GM12872 (cell line): Measurements from ENCODE around the gene TTBK1.

ENCODE experiments used
- TF ChIP-seq, protein P1 (sequence below): IDR thresholded peaks from 3 replicates; pipeline ENCODE4 v1.5.1; 2011; ENCODE audit warnings: low read depth, mild to moderate bottlenecking, low read length, moderate library complexity; ENCODE audit not compliant: insufficient read depth

TTBK1 gene

DNA sequence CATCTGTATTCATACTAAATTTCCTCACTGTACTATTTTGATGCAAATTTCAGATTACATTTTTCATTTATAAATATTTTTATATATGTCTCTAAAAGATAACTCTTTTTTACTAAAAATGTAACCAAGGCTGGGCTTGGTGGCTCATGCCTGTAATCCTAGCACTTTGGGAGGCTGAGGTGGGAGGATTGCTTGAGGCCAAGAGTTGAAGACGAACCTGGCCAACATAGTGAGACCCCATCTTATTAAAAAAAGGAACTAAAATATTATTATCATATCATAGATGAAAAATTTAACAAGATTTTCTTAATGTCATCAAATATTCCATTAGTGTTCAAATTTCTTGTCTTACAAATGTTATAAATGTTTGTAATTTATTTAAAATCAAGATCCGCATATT, 7.4 kb upstream of the TTBK1 start:
- TF ChIP-seq, protein P1, sequence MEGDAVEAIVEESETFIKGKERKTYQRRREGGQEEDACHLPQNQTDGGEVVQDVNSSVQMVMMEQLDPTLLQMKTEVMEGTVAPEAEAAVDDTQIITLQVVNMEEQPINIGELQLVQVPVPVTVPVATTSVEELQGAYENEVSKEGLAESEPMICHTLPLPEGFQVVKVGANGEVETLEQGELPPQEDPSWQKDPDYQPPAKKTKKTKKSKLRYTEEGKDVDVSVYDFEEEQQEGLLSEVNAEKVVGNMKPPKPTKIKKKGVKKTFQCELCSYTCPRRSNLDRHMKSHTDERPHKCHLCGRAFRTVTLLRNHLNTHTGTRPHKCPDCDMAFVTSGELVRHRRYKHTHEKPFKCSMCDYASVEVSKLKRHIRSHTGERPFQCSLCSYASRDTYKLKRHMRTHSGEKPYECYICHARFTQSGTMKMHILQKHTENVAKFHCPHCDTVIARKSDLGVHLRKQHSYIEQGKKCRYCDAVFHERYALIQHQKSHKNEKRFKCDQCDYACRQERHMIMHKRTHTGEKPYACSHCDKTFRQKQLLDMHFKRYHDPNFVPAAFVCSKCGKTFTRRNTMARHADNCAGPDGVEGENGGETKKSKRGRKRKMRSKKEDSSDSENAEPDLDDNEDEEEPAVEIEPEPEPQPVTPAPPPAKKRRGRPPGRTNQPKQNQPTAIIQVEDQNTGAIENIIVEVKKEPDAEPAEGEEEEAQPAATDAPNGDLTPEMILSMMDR: no peak

DNA sequence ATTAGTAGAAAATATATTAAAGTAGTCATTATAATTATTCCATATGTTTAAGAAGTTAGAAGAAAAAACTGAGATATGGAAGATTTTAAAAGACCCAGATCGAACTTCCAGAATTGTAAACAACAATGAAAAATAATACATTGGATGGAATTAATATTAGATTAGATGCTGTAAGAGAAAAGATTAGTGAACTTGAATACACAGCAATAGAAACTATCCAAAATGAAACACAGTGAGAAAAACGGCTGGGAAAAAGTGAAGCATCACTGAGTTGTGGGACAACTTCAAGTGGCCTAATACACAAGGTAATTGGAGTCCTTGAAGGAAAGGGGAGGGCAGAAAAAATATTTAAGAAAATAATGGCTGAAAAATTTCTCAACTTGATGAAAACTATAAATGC, 4.2 kb upstream of the TTBK1 start:
- TF ChIP-seq, protein P1: no peak

DNA sequence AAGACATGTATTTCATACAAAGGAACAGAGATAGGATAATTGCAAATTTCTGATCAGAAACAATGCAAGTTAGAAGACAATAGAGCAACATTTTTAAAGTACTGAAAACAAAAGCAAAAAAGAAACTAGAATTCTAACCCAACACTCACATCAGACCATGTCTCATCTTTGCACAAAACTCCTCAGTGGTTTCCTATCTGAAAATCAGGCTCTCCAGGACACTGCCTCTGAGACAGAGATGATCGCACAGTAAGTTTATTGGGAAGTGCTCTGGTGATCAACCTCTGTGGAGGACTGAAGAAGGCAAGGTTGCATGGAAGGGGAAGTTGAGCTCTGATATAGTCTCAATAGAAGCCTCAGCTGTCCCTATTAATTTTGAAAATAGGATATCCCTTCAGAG, 2.3 kb upstream of the TTBK1 start:
- TF ChIP-seq, protein P1: no peak

DNA sequence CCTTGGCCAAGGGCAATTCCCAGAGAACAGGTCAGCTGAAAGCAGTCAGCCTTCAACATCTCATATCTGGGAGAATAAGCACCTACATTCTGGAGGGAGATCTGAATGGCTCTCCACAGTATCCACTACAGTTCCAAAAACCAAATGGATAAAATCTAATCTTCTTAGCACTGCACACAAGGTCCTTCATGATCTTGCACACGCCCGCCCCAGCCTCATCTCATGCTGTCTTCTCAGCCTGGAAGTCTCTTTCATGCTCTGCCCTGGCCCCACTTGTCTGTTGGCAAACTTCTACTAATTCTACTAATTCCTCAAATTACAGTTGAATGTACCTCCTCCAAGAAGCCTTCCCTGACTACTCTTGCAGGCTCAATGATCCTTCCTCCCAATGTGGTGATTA, 1.8 kb upstream of the TTBK1 start:
- TF ChIP-seq, protein P1: no peak

DNA sequence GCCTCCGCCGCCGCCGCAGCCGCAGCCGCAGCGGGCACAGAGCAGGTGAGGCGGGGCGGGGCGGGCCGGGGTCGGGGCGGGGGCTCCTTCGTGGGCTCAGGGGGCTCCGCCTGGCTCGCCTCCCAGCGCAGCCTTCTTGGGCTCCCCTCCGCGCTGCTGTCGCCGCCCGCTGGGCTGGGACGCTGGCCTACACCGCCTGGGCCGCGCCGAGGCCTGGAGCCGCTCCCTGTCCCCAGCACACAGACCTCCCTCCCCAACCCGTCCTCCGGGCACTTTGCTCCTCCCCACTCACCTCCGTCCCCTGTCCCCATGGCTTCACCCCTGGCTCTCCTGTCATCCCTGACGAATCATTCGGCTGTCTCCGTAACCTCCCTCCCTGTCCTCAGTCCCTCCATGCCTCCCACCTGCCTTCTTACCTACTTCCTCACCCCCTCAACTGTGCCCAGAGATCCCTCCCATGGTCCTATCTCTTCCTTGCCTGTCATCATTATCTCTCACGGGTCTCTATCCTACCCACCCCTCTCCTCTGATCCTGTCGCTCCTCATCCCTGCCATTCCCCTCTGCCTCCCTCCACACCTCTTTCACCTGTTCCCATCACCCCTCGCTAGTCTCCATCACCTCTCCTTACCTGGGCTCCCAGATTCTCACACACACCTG, 512 bp downstream of the TTBK1 start:
- TF ChIP-seq, protein P1: no peak

DNA sequence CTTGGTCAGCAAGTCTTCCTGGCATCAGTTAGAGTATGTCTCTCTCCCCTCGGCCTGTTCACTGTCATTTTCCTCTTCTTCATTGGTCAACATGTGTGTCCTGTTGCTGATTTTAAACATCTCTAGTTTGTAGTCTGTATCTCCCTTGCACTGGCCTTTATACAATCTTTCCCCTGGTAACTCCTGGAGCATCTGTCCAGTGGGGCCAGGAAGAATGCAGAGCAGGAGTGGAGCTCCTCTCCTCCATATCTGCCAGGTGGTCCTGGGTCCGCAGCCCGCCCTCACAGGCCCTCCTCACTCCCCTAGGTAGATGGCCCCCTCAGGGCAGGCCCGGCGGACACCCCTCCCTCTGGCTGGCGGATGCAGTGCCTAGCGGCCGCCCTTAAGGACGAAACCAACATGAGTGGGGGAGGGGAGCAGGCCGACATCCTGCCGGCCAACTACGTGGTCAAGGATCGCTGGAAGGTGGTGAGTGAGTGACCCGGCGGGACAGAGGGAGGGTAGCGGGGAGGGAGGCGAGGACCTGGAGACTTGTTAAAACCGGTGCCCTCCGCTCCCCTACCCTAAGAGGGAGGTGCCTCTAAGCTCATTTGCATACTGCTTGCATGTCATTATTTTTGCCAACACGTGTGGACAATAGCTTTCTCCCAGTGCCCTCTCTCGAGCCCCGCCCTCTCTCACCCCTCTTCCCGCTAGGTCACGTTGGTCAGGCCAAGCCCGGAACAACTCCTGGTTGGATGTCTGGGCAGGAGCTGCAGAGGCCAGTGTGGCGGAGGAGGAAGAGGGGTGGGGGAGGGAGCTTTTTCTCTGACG, 3.2 kb downstream of the TTBK1 start:
- TF ChIP-seq, protein P1: no peak

DNA sequence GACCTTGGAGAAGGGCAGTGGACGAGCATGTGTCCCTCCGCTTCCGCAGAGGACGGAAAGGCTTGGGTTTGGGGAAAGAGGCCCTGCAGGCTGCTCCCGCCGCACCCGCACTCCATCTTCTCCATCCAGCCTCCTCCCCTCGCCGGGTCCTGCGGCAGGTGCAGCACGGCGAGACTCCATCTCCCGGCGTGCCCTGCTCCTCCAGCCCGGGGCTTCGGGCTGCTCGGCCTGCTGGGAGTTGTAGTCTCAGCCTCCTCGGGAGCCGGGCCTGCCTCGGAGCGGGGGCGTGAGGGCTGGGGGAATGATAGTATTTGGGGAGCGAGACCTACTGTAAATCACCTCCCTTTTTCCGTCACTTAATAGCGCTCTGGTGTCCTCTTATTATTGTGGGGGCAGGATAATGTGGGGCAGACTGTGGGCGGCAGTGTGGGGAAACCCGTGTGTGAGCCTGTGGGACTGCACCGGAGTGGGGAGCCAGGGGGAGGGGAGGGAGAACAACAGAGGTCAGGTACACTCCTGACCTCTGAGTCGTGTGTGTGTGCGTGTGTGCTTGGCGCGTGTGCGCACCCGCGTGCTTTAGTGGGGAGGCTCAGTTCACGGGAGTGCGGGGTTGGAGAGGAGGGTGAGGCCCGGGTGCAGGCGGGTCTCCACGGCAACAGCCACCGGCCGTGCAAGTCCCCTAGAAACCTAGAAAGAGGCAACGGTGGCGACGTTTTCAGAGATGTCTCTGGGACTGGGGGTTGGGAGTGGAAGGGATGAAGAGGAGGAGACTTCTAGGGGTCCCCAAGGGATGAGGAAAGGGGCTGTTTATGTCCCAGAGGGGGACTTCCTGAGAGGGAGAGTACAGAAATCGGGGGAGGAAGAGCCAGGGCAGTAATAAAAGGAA, 4.1 kb downstream of the TTBK1 start:
- TF ChIP-seq, protein P1: no peak
